Astrocyte (in vitro differentiated cells and primary cell): ENCODE results near the gene MYO1E. TPM values are rescaled to one million over a fixed set of nuclear protein-coding genes. Genes with fewer than 3 reads are reported as not detected.

ENCODE experiments used
- DNase-seq: peaks from one replicate; pipeline ENCODE4 v3.0.0-alpha.2; 2010; ENCODE audit warnings: low read depth
- FAIRE-seq: peaks from 2 replicates; lab custom pipeline; 2011; peaks lifted over from hg19 to GRCh38; lab: Jason Lieb, UNC
- H2AFZ ChIP-seq: 2 replicates; pipeline ENCODE4 v1.6.0; 2012; ENCODE audit warnings: low read depth, low read length, inconsistent platforms
- H3K27ac ChIP-seq: 2 replicates; pipeline ENCODE4 v1.5.1; 2011; ENCODE audit warnings: low read depth, low read length, inconsistent platforms
- H3K27me3 ChIP-seq: 2 replicates; pipeline ENCODE4 v1.6.0; 2011; ENCODE audit warnings: low read length, inconsistent platforms; ENCODE audit not compliant: insufficient read depth
- H3K36me3 ChIP-seq: 2 replicates; pipeline ENCODE4 v1.5.1; 2011; ENCODE audit warnings: low read length, inconsistent platforms; ENCODE audit not compliant: insufficient read depth
- H3K4me1 ChIP-seq: 2 replicates; pipeline ENCODE4 v1.5.1; 2011; ENCODE audit warnings: low read length, inconsistent platforms; ENCODE audit not compliant: insufficient read depth
- H3K4me2 ChIP-seq: 2 replicates; pipeline ENCODE4 v1.6.0; 2012; ENCODE audit warnings: low read length, inconsistent platforms
- H3K4me3 ChIP-seq: 2 replicates; pipeline ENCODE4 v1.5.1; 2011; ENCODE audit warnings: low read depth, mild to moderate bottlenecking, low read length, inconsistent platforms; ENCODE audit not compliant: insufficient read depth
- H3K79me2 ChIP-seq: 2 replicates; pipeline ENCODE4 v1.6.0; 2012; ENCODE audit warnings: mild to moderate bottlenecking, low read length, inconsistent platforms; ENCODE audit not compliant: insufficient read depth
- H3K9ac ChIP-seq: 2 replicates; pipeline ENCODE4 v1.6.0; 2012; ENCODE audit warnings: mild to moderate bottlenecking, low read length, inconsistent platforms
- H3K9me3 ChIP-seq: 2 replicates; pipeline ENCODE4 v1.5.1; 2012; ENCODE audit warnings: low read depth, mild to moderate bottlenecking, low read length, inconsistent platforms; ENCODE audit not compliant: insufficient read depth
- H4K20me1 ChIP-seq: 2 replicates; pipeline ENCODE4 v1.6.0; 2012; ENCODE audit warnings: low read length, inconsistent platforms; ENCODE audit not compliant: insufficient read depth
- H3K27ac Mint-ChIP-seq: one replicate; pipeline ENCODE4 v1.8.0; 2021; ENCODE audit warnings: mild to moderate bottlenecking, mixed read lengths; ENCODE audit not compliant: unreplicated experiment
- H3K27me3 Mint-ChIP-seq: one replicate; pipeline ENCODE4 v1.8.0; 2021; ENCODE audit warnings: low read depth, mixed read lengths; ENCODE audit not compliant: unreplicated experiment
- H3K36me3 Mint-ChIP-seq: one replicate; pipeline ENCODE4 v1.8.0; 2021; ENCODE audit warnings: low read depth, mixed read lengths; ENCODE audit not compliant: unreplicated experiment
- H3K4me1 Mint-ChIP-seq: one replicate; pipeline ENCODE4 v1.8.0; 2021; ENCODE audit warnings: low read depth, mixed read lengths; ENCODE audit not compliant: unreplicated experiment
- H3K4me3 Mint-ChIP-seq: one replicate; pipeline ENCODE4 v1.8.0; 2021; ENCODE audit warnings: mild to moderate bottlenecking, moderate library complexity, mixed read lengths; ENCODE audit not compliant: unreplicated experiment
- H3K9me3 Mint-ChIP-seq: one replicate; pipeline ENCODE4 v1.8.0; 2021; ENCODE audit warnings: mild to moderate bottlenecking, mixed read lengths; ENCODE audit not compliant: unreplicated experiment
- CTCF ChIP-seq: IDR thresholded peaks from 2 replicates; pipeline ENCODE4 v1.5.1; 2011; ENCODE audit warnings: low read depth, mild to moderate bottlenecking, inconsistent platforms, low read length, moderate library complexity; ENCODE audit not compliant: insufficient read depth
- EZH2 ChIP-seq: IDR thresholded peaks from 2 replicates; pipeline ENCODE4 v1.6.1; 2012; ENCODE audit warnings: mild to moderate bottlenecking, low read length, inconsistent platforms; ENCODE audit not compliant: insufficient read depth
- total RNA-seq: library from RNA; stranded (reverse); gene quantifications from 2 replicates; pipeline ENCODE4 v1.2.1, GENCODE V29; 2021

Gene MYO1E
- total RNA-seq, 1 donor from 2014 or later, result 227 TPM

GRCh38 chr15:59200560-59200959, 172.1 kb downstream of the MYO1E start:
- Histone ChIP-seq H3K4me3 (no peak overlapping the region), H4K20me1 (no peaks in the 10 kb centered on the region), H3K27ac (peak overlapping the region; percentile 60), H3K79me2 (no peaks in the 10 kb centered on the region), H3K4me1 (peaks cover 11% of the 10 kb centered on the region), H3K4me2 (peak overlapping the region; percentile 49), H3K9ac (peak overlapping the region; percentile 39), H2AFZ (no peak overlapping the region), H3K9me3 (no peaks in the 10 kb centered on the region), H3K36me3 (peaks cover 41% of the 10 kb centered on the region), H3K27me3 (no peaks in the 10 kb centered on the region)
- H3K4me1 Mint-ChIP-seq, result peaks cover 10% of the 10 kb centered on the region
- no peaks in the 10 kb centered on the region for H3K27me3 Mint-ChIP-seq
- no peaks in the 10 kb centered on the region for H3K9me3 Mint-ChIP-seq
- peaks cover 26% of the 10 kb centered on the region for H3K36me3 Mint-ChIP-seq
- H3K4me3 Mint-ChIP-seq, result no peak overlapping the region
- TF ChIP-seq EZH2 (no peak), CTCF (no peak)
- DNase-seq, result peak; percentile 24
- peak overlapping the region; percentile 82 for H3K27ac Mint-ChIP-seq
- no peak for FAIRE-seq

GRCh38 chr15:59199626-59200465, 172.8 kb downstream of the MYO1E start:
- Mint-ChIP-seq H3K9me3 (no peaks in the 10 kb centered on the region), H3K4me1 (peaks cover 10% of the 10 kb centered on the region), H3K27me3 (no peaks in the 10 kb centered on the region), H3K4me3 (no peak overlapping the region), H3K36me3 (peaks cover 28% of the 10 kb centered on the region), H3K27ac (peak overlapping the region; percentile 82)
- FAIRE-seq, result peak; percentile 37
- peak; percentile 84 for DNase-seq
- Histone ChIP-seq H3K9ac (peak overlapping the region; percentile 39), H3K9me3 (no peaks in the 10 kb centered on the region), H2AFZ (no peak overlapping the region), H3K27me3 (no peaks in the 10 kb centered on the region), H3K4me3 (no peak overlapping the region), H3K4me1 (peaks cover 11% of the 10 kb centered on the region), H3K4me2 (peak overlapping the region; percentile 49), H4K20me1 (no peaks in the 10 kb centered on the region), H3K27ac (peak overlapping the region; percentile 60), H3K36me3 (peaks cover 43% of the 10 kb centered on the region), H3K79me2 (no peaks in the 10 kb centered on the region)
- no peak for TF ChIP-seq CTCF
- no peak for TF ChIP-seq EZH2

GRCh38 chr15:59197454-59197853, 175.2 kb downstream of the MYO1E start:
- Histone ChIP-seq H4K20me1 (no peaks in the 10 kb centered on the region), H3K9ac (no peak overlapping the region), H3K27ac (no peak overlapping the region), H2AFZ (no peak overlapping the region), H3K27me3 (no peaks in the 10 kb centered on the region), H3K4me1 (peaks cover 14% of the 10 kb centered on the region), H3K4me3 (no peak overlapping the region), H3K9me3 (no peaks in the 10 kb centered on the region), H3K36me3 (peaks cover 46% of the 10 kb centered on the region), H3K79me2 (no peaks in the 10 kb centered on the region), H3K4me2 (no peak overlapping the region)
- Mint-ChIP-seq H3K36me3 (peaks cover 39% of the 10 kb centered on the region), H3K9me3 (no peaks in the 10 kb centered on the region), H3K27me3 (no peaks in the 10 kb centered on the region), H3K27ac (no peak overlapping the region), H3K4me1 (peaks cover 10% of the 10 kb centered on the region), H3K4me3 (no peak overlapping the region)
- FAIRE-seq, result no peak
- no peak for DNase-seq
- no peak for TF ChIP-seq CTCF
- no peak for TF ChIP-seq EZH2
